ENCODE results near the gene CLDN6. TPM values are rescaled to one million over a fixed set of nuclear protein-coding genes. Genes with fewer than 3 reads are reported as not detected.

Gene CLDN6
- total and polyA plus RNA-seq, 2 of the 13 experiments (the other 11 are each of a cell fraction or from before 2014, with no cell fraction given), result 5.9 to 7.6 TPM

- no peak for TF ChIP-seq DPF2 (CRISPR knock-in tag; IDR thresholded peaks at IDR 0.05; ENCODE audit: borderline replicate concordance, low read depth)
- TF ChIP-seq ZNF503 (CRISPR knock-in tag; IDR thresholded peaks at IDR 0.05), result no peak
- no peak for TF ChIP-seq ZSCAN22 (CRISPR knock-in tag; IDR thresholded peaks at IDR 0.05)
- TF ChIP-seq ISL2 (CRISPR knock-in tag; IDR thresholded peaks at IDR 0.05), result no peak
- no peak for TF ChIP-seq AFF4 (CRISPR knock-in tag; IDR thresholded peaks at IDR 0.05)
- no peak for TF ChIP-seq ZNF280B (CRISPR knock-in tag; IDR thresholded peaks at IDR 0.05; ENCODE audit: borderline replicate concordance)
- no peak; the same call in 1 of the 2 replicates for TF ChIP-seq ZNF414 (CRISPR knock-in tag; IDR thresholded peaks at IDR 0.05)
- no peak for TF ChIP-seq ZNF318 (CRISPR knock-in tag; IDR thresholded peaks at IDR 0.05)
- TF ChIP-seq SOX5 (CRISPR knock-in tag; IDR thresholded peaks at IDR 0.05; ENCODE audit: borderline replicate concordance), result 0 out of 2 replicates have a peak, but pooled peaks have one; percentile 23
- TF ChIP-seq ZNF343 (CRISPR knock-in tag; IDR thresholded peaks at IDR 0.05), result no peak
- no peak for TF ChIP-seq ZNF552 (CRISPR knock-in tag; IDR thresholded peaks at IDR 0.05; ENCODE audit: borderline replicate concordance)
These were observed 10.2 kb upstream of the CLDN6 start (continued) for GRCh38 chr16:3027983-3028715.
